BJ (cell line): ENCODE data around the gene UBLCP1. TPM values are rescaled to one million over a fixed set of nuclear protein-coding genes. Genes with fewer than 3 reads are reported as not detected.
"Not testable (repeated sequence)": the region's sequence is repeated elsewhere in the genome, so short reads cannot be mapped to it uniquely, and the experiment has no call there.

ENCODE experiments used
- CTCF ChIA-PET: fragments of 350-600 bp; formaldehyde crosslinking; extraction: SDS; loops from one replicate; lab custom pipeline; 2021; ENCODE audit warnings: antibody characterized with exemption, inconsistent platforms; lab: Yijun Ruan, JAX
- POLR2A ChIA-PET: fragments of 300-600 bp; sonication (Branson Sonifier 250); formaldehyde crosslinking; extraction: SDS; loops from one replicate; lab custom pipeline; 2021; ENCODE audit warnings: antibody characterized with exemption; lab: Charles Lee
- DNase-seq: peaks from one replicate; pipeline ENCODE4 v3.0.0-alpha.2; 2011; ENCODE audit warnings: low read depth
- H3K27me3 ChIP-seq: 2 replicates; pipeline ENCODE4 v1.6.0; 2011; ENCODE audit warnings: low read length; ENCODE audit not compliant: control insufficient read depth, insufficient read depth
- H3K36me3 ChIP-seq: 2 replicates; pipeline ENCODE4 v1.5.1; 2011; ENCODE audit warnings: low read length; ENCODE audit not compliant: control insufficient read depth, insufficient read depth
- H3K4me3 ChIP-seq: 2 replicates; pipeline ENCODE4 v1.5.1; 2011; ENCODE audit warnings: low read depth, mild to moderate bottlenecking, control low read depth, low read length
- polyA plus RNA-seq: library from polyadenylated mRNA; depleted of rRNA; stranded (reverse); fragments of >200 nt; gene quantifications from 2 replicates; pipeline ENCODE4 v1.2.3, GENCODE V29; 2011
- TF ChIP-seq, protein P1 (sequence below): IDR thresholded peaks from 2 replicates; pipeline ENCODE4 v1.5.1; 2011; ENCODE audit warnings: low read depth, mild to moderate bottlenecking, control low read depth, inconsistent platforms, low read length, moderate library complexity; ENCODE audit not compliant: insufficient read depth

Gene UBLCP1
- polyA plus RNA-seq, 1 experiment, result 8.8 TPM

DNA sequence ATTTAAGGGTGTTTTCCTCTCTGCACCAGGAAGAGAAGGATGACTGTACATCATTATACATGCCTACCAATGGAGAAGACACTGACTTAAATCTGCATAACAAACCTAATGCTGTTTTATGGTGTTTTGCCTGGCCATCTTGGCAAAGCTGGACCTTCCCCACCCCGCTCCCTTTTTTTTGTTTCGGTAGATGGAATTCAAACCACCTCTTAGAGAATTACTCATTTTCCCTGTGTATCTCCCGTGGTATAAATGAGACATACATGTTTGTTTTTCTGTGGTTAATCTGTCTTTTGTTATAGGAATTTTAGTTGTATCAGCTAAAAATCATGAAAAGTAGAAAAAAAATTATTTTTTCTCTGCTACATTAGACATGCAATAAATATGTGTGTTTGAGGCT lies 38.4 kb downstream of the UBLCP1 start:
- H3K4me3 ChIP-seq, result no peak overlapping the region
- ChIA-PET POLR2A (no interaction called here), CTCF (interaction anchor here (3.1 kb wide), 1 partner anchor 15 kb away, joined by 13 read pairs; no protein-coding TSS in a partner anchor)
- TF ChIP-seq, protein P1, sequence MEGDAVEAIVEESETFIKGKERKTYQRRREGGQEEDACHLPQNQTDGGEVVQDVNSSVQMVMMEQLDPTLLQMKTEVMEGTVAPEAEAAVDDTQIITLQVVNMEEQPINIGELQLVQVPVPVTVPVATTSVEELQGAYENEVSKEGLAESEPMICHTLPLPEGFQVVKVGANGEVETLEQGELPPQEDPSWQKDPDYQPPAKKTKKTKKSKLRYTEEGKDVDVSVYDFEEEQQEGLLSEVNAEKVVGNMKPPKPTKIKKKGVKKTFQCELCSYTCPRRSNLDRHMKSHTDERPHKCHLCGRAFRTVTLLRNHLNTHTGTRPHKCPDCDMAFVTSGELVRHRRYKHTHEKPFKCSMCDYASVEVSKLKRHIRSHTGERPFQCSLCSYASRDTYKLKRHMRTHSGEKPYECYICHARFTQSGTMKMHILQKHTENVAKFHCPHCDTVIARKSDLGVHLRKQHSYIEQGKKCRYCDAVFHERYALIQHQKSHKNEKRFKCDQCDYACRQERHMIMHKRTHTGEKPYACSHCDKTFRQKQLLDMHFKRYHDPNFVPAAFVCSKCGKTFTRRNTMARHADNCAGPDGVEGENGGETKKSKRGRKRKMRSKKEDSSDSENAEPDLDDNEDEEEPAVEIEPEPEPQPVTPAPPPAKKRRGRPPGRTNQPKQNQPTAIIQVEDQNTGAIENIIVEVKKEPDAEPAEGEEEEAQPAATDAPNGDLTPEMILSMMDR, result no peak
- H3K27me3 ChIP-seq, result peaks cover 7% of the 10 kb centered on the region
- no peak for DNase-seq
- no peaks in the 10 kb centered on the region for H3K36me3 ChIP-seq

DNA sequence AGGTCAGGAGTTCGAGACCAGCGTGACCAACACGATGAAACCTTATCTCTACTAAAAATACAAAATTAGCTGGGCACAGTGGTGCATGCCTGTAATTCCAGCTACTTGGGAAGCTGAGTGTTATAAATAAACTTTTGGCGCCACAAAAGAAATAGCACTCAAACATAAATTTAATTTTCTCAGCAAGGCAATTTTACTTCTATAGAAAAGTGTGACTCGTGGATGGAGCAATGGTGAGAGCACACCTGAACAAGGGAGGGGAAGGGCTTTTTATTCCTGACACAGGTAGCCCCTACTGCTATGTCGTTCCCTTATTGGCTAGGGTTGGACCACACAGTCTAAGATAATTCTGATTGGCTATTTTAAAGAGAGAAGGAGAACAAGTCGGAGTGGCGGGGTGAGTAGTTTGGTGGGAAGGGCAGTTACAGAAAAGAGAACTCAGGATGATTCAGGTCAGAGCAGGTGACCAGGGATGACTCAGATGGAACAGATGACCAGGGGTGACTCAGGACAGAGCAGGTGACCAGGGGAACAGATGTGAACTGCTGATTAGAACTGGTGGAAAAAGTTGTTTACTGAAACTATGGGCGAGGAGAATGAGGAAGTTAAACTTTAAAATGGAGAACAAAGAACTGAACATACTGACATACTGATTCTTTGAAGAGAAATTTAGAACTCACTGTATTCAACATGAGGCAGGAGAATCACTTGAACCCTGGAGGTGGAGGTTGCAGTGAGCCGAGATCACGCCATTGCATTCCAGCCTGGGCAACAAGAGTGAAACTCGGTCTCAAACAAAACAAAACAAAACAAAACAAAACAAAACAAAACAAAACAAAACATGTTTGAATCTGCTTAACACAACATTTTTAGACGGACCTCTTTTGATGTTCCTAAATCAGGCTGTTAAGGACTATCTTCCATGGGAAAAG lies 39.1 kb downstream of the UBLCP1 start:
- H3K4me3 ChIP-seq, DNase-seq, POLR2A ChIA-PET, H3K36me3 ChIP-seq, H3K27me3 ChIP-seq: not testable (repeated sequence)
- CTCF ChIA-PET, result interaction anchor here (3.1 kb wide), 1 partner anchor 14 kb away, joined by 13 read pairs; no protein-coding TSS in a partner anchor

DNA sequence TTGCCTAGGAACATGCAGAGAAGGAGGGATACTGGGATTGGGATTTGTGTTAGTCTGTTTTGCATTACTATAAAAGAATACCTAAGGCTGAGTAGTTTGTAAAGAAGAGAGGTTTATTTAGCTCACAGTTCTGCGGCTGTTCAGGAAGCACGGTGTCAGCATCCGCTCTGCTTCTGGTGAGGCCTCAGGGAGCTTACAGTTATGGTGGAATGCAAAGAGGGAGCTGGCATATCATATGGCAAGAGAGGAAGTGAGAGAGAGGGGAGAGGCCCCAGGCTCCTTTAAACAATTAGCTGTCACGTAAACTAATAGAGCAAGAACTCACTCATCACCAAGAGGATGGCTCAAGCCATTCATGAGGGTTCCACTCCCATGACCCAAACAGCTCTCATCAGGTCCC lies 40.2 kb downstream of the UBLCP1 start:
- ChIA-PET CTCF (interaction anchor here (1.2 to 1.8 kb wide), 2 partner anchors 13 to 146 kb away, joined by 3 to 9 read pairs; no protein-coding TSS in a partner anchor), POLR2A (no interaction called here)
- TF ChIP-seq, protein P1, result no peak
- H3K27me3 ChIP-seq, result peaks cover 10% of the 10 kb centered on the region
- H3K4me3 ChIP-seq, result no peak overlapping the region
- DNase-seq, result no peak
- no peaks in the 10 kb centered on the region for H3K36me3 ChIP-seq

DNA sequence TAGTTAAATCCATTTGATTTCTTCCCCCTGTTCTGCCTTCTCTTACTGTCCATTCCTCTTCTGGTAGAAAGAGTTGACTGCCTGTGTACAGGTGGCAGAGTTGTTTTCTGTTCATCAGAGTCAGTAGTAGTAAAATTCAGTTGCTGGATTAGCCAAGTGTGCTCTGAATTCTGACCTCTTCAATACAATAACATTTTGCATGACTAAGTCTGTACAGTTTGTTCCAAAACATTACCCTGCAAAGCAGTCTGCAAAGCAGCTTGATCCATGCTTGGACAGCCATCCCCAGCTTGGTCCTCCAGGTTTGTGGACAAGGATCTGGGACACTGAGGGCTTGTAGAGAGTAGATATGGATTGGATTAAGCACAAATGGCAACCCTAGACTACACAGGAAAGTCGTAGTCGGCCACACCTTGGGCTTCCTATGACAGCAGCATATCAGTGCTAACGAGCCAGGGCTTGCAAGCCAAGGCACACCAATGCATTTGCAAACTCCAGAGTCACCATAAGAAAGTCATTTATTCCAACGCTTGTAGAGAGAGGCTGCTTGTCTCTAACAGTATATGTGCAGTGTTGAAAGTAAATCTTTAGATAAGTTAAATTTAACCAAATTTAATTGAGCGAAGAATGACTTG lies 42.0 kb downstream of the UBLCP1 start:
- DNase-seq, result no peak
- POLR2A ChIA-PET, result no interaction called here
- CTCF ChIA-PET, result interaction anchor here (1.1 to 2.1 kb wide), 2 partner anchors 12 to 27 kb away, joined by 4 to 8 read pairs; no protein-coding TSS in a partner anchor
- H3K27me3 ChIP-seq, result peaks cover 11% of the 10 kb centered on the region
- H3K36me3 ChIP-seq, result no peaks in the 10 kb centered on the region
- TF ChIP-seq, protein P1, result no peak
- H3K4me3 ChIP-seq, result no peak overlapping the region

DNA sequence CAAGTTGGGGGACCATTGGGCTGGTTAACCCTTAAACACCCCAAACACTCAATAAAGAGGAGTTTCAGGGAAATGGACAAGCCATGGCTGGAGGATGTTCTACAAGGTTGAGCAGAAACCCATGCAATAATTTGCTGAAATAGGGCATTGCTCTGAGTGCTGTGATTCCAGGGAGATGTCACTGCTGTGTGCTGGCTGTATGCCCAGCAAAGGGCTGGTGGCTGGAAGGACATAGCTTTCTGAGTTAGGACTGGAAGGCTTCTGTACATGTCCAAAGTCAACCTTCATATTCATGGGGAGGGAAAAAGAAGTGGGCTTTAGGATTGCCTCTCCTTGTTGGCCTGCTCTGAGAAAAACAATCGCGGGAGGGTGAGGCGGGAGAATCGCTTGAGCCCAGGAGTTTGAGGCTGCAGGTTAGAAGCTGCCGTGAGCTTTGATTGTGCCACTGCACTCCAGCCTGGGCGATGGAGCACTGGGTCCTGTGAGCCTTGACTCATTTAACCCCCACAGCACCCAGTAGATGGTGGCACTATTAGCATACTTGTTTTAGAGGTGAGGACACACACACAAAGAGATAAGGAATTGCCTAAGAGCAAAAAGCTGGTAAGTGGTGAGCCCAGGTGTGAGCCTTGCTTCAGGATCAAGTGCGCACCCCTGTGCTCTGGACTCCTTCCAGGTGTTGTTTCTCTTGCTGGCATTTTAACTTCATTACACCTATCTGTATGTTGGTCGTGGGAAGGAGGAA lies 46.8 kb downstream of the UBLCP1 start:
- POLR2A ChIA-PET, result no interaction called here
- CTCF ChIA-PET, result interaction anchor here (0.7 to 2.1 kb wide), 3 partner anchors 20 to 153 kb away, joined by 3 to 12 read pairs (median 7); no protein-coding TSS in a partner anchor
- no peak overlapping the region for H3K4me3 ChIP-seq

More for the DNA sequence above, 46.8 kb downstream of the UBLCP1 start:
- Histone ChIP-seq H3K36me3 (no peaks in the 10 kb centered on the region), H3K27me3 (peaks cover 22% of the 10 kb centered on the region)
- DNase-seq, result no peak
- TF ChIP-seq, protein P1, result no peak
